IPS-NIHi11 (cell line): ENCODE results near the gene SNX30.

Experiments
- DNase-seq: peaks from one replicate; pipeline ENCODE4 v3.0.0; 2012; ENCODE audit warnings: mixed read lengths, low spot score

Gene SNX30

GRCh38 chr9:112823257-112823656, 72.7 kb downstream of the SNX30 start:
- no peak for DNase-seq

- DNase-seq = no peak
Measured at GRCh38 chr9:112831281-112831851, 80.8 kb downstream of the SNX30 start.

- DNase-seq = no peak
Measured at GRCh38 chr9:112831969-112832368, 81.4 kb downstream of the SNX30 start.

- DNase-seq = no peak
Measured at GRCh38 chr9:112833081-112833480, 82.5 kb downstream of the SNX30 start.

GRCh38 chr9:112836394-112836793, 85.8 kb downstream of the SNX30 start:
- DNase-seq = no peak

GRCh38 chr9:112838342-112838741, 87.8 kb downstream of the SNX30 start:
- DNase-seq = no peak

- no peak for DNase-seq
Measured at GRCh38 chr9:112839331-112839730, 88.8 kb downstream of the SNX30 start.

GRCh38 chr9:112841261-112841660, 90.7 kb downstream of the SNX30 start:
- no peak for DNase-seq

- DNase-seq = no peak
Measured at GRCh38 chr9:112842555-112842954, 92.0 kb downstream of the SNX30 start.

GRCh38 chr9:112844771-112845542, 94.4 kb downstream of the SNX30 start:
- peak; percentile 88 for DNase-seq

GRCh38 chr9:112846528-112847488, 96.2 kb downstream of the SNX30 start:
- DNase-seq = no peak

- no peak for DNase-seq
Measured at GRCh38 chr9:112848316-112849151, 98.0 kb downstream of the SNX30 start.

- DNase-seq = no peak
Measured at GRCh38 chr9:112849363-112849922, 98.9 kb downstream of the SNX30 start.

GRCh38 chr9:112850840-112851239, 100.3 kb downstream of the SNX30 start:
- DNase-seq = no peak

- no peak for DNase-seq
Measured at GRCh38 chr9:112852741-112853504, 102.4 kb downstream of the SNX30 start.

GRCh38 chr9:112853882-112854585, 103.5 kb downstream of the SNX30 start:
- DNase-seq = no peak

- DNase-seq = no peak
Measured at GRCh38 chr9:112854657-112855056, 104.1 kb downstream of the SNX30 start.

GRCh38 chr9:112856200-112856599, 105.6 kb downstream of the SNX30 start:
- DNase-seq = no peak

GRCh38 chr9:112856843-112857242, 106.3 kb downstream of the SNX30 start:
- DNase-seq = peak; percentile 32

- DNase-seq = no peak
Measured at GRCh38 chr9:112858005-112858404, 107.4 kb downstream of the SNX30 start.
